A549 treated with AZD9567 at 1 μM for 4 hours (cell line): ENCODE measurements around the gene CNTNAP2. TPM values are rescaled to one million over a fixed set of nuclear protein-coding genes. Genes with fewer than 3 reads are reported as not detected.

Source experiments
- total RNA-seq: library from RNA; stranded (reverse); fragments of 200-300 nt; extraction: Qiagen RNA extraction; gene quantifications from 5 replicates; pipeline ENCODE4 v1.2.3, GENCODE V29; 2022; ENCODE audit not compliant: insufficient read depth

CNTNAP2 gene
- 0.01 to 0.02 TPM (median 0.01 TPM) in 3 of 5 replicates, not detected in the others for total RNA-seq

GRCh38 chr7:146116521-146117222 lies at the start of gene CNTNAP2:
Gene CNTNAP2 (plus strand): TSS chr7:146116801. CDS start chr7:146116877, 76 bp downstream.

